Iris pigment epithelial cell (primary cell): ENCODE data around the gene CD6.

Experiments
- DNase-seq: peaks from one replicate; pipeline ENCODE4 v3.0.0-alpha.2; 2011; ENCODE audit warnings: low read depth

The CD6 gene, protein sequence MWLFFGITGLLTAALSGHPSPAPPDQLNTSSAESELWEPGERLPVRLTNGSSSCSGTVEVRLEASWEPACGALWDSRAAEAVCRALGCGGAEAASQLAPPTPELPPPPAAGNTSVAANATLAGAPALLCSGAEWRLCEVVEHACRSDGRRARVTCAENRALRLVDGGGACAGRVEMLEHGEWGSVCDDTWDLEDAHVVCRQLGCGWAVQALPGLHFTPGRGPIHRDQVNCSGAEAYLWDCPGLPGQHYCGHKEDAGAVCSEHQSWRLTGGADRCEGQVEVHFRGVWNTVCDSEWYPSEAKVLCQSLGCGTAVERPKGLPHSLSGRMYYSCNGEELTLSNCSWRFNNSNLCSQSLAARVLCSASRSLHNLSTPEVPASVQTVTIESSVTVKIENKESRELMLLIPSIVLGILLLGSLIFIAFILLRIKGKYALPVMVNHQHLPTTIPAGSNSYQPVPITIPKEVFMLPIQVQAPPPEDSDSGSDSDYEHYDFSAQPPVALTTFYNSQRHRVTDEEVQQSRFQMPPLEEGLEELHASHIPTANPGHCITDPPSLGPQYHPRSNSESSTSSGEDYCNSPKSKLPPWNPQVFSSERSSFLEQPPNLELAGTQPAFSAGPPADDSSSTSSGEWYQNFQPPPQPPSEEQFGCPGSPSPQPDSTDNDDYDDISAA

DNA sequence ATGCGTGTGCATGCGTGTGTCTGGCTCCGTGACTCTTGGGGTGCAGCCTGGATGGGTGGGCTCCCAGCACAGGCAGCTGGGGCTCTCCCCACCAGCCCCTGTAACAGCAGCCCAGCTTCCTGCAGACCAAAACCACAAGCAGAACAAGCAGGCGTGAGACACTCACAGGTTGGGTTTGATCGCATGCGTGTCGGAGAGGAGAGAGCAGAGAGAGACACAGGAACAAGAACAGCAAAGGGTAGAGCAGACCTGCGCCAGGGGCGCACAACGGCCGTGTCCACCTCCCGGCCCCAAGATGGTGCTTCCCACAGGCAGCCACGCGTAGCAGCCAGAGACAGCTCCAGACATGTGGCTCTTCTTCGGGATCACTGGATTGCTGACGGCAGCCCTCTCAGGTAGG is at the start of gene CD6:
CD6 (plus strand) TSS at position 161 of the 400 bp plus-strand sequence; CDS start at position 347, 186 bp downstream.
- no peak for DNase-seq

DNA sequence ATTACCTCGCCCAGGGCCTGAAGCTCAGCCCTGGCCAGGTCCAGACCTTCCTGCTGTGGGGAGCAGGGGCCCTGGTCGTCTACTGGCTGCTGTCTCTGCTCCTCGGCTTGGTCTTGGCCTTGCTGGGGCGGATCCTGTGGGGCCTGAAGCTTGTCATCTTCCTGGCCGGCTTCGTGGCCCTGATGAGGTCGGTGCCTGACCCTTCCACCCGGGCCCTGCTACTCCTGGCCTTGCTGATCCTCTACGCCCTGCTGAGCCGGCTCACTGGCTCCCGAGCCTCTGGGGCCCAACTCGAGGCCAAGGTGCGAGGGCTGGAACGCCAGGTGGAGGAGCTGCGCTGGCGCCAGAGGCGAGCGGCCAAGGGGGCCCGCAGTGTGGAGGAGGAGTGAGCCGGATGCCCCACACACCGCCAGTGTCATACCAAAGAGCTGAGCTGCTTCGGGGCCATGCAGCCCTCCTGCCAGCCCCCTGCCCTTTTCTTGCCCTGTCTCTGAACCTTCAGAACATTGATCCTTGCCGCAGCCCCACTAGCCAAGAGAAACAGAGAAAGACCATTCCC is 49.6 kb upstream of the CD6 start:
- DNase-seq = no peak

DNA sequence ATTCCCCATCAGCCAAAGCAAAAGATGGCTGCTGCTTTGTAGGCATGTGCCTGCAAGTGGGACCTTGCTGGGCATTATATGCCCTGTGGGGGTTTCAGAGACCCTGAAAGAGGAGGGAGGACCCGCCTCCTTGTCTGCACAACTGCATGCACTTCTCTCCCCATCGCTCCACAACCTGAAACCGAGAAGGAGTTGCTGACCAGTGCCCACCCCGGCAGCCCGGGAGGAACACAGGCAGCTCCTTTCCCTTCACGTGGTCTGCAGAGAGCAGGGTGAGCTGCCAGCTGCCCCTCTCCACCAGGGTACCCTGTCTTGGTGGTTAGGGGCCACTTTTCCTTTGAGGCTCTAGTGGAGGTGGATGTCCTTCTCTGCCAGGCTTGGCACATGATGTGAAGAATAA is 48.6 kb upstream of the CD6 start:
- no peak for DNase-seq

DNA sequence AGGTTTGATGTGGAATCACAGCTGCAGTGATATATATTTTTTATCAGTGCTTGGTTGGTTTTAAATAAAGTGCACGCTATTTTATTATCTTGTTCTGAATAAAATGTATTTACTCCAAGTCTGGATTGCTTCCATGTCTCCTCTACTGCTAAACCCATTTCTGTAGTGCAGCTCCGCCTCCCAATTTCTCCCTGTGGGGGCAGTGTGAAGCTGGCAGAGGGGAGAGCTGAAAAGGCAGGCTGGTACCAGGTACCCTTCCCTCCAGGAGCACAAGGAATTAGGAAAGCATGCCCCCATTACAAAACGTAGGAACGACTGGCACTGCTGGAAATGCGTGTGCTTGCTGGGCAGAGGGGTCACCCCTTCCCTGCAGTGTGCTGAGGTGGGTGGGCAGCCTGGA is 48.2 kb upstream of the CD6 start:
- DNase-seq = no peak

DNA sequence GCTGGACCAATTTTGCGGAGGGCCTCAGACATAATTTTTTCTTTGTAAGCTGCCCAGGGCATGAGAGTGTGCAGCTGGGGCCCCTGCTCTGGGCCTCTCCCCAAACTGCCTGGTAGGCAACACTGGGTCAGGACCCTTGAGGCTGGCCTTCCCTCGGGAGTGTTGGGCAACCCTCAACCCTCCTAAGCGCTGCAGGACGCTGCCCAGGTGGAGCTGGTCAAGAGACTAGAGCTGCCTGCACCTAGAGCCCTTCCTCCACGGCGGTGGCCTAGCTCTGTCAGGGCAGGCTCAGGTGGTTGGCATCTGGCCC is 47.7 kb upstream of the CD6 start:
- no peak for DNase-seq

DNA sequence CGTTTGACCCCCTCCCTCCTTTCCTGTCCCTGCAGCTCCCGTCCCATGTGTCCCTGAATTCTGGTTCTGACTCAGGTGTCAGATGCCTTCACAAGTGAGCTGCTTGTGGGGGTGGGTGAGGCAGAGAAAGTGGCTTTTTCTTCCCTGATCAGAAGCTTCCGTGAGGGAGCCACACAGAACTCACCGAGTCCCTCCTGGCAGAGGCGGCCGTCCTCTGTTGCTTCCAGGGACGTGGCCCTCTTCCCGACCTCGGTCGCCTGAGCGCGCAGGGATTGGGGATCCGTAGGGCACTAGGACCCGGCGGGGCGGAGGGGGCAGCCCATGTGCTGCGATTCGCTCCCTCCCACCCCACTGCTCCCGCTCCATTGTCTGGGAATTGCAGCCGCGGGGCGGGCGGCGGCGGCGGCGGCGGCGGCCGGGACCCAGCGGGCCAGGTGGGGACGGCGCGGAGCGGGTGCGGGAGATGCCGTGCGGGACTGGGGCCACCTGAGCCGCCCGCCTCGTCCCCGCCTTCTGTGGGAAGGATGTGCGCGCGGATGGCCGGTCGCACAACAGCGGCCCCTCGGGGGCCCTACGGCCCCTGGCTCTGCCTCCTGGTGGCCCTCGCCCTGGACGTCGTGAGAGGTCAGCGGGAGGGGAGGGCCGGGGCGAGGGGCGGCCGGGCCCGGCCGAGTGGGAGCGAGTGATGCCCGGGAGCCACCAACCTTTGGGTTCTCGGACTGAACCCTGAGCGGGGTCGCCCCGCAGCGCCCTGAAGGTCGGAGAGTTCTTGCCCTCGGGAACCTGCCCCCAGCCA is 47.2 kb upstream of the CD6 start, which contains the start of gene TMEM132A:
TMEM132A (plus strand) TSS at position 351 of the 796 bp plus-strand sequence; CDS start at position 525, 174 bp downstream.
- peak; percentile 61 for DNase-seq

DNA sequence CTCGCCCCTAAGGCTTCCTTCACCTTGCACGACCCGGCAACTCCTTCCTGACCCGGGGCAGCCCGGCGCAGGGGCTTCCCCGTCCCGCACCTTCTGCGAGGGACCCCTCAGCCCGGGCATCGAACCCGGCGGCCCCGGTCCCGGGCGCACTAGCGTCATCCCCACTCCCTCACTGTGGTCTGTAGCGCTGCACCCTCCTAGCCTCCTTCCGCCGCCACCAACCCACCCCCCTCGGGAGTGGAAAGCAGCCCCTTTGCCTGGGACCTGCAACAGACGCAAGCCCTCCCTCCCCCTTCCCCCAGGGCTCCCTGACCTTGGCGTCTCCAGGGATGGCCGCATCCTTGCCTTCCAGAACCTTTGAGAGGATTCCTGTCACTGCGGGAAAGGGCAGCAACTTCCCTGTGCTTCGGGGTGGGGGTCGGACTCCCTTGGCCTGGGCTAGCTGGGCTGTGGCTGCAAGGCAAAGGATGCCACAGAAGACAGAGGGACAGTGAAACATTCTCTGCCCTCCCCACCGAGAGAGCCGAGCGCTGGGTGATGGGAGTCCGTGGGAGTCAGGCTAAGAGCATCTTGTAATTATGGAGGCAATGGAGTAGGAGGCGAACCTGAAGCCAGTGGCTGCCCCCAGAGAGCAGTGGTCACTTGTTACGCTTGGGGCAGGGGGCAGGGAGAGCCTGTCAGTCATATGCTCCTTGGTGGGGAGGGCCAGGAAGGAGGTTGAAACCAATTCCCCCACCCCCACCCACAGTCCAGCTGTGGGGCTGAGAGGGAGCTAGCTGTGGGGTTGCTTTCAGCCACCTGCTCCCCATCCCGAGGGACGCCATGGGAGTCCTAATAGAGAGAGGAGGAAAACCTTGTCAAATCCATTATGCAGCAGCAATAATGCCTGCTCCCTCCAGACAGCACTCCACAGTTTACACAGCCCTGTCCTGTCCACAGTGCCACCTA is 46.3 kb upstream of the CD6 start:
- DNase-seq = no peak

DNA sequence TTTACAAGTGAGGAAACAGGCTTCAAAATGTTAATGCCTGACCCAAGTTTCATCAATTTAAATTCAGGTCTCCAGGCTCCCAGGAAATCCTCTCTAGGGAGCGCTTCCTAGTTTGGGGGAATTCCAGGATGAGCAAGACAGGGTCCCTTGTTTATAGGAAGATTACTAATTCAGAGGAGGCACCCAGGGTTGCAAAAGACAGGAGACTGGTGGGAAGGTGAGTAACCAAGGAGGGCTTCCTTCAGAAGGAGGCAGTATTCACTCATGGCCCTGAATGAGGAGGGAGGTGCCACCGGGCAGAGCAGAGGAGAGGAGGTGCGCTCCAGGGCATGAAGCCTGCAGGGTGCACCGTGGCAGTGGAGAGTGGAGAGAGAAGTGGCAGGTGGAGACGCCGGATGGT is 45.6 kb upstream of the CD6 start:
- peak; percentile 57 for DNase-seq

DNA sequence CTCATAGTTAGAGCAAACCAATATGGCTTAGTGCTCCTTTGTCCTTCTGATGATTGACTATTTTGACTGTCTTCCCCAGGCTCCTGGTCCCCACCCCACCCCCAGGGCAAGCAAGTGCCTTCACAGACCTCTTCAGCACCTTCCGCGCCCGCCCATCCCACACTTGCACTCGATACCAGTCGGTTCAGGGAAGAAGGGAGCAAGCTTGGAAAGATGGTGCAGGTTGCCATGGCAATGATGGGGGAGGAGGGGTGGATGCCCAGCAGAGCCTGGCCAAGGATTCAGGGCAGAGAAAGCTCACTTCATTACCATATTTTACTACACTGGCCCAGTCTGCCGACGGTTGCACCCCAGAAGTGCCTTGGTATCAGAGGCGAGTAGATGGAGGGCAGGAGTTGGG is 45.0 kb upstream of the CD6 start:
- DNase-seq = no peak

DNA sequence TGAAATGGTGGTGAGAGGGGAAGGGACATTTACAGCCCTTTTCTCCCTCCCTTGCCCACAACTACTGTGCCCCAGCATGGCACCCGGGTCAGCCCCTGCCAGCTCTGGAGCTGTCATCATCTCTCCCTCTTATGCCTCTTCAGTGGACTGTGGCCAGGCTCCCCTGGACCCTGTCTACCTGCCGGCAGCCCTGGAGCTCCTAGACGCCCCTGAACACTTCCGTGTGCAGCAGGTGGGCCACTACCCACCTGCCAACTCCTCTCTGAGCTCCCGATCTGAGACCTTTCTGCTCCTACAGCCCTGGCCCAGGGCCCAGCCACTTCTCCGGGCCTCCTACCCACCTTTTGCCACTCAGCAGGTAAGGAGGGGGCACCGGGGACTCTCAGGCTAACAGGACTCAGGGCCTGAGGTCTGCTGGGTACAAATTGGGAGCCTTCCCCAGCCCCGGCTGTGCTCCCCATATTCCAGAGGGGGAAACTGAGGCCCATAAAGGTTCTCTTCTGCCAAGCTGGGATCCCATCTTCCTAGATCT is 44.4 kb upstream of the CD6 start:
- no peak for DNase-seq

DNA sequence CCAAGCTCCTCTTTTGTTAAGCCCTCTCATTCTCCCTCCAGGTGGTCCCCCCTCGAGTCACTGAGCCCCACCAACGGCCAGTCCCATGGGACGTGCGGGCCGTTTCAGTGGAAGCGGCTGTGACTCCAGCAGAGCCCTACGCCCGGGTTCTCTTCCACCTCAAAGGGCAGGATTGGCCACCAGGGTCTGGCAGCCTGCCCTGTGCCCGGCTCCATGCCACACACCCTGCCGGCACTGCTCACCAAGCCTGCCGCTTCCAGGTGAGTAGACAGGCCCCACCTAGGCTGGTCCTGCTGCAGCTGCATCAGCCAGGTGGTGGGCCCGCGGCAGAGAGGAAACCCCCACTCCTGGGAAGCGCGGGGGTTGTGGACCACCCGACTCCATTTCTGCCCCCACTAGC is 43.9 kb upstream of the CD6 start:
- DNase-seq = no peak

DNA sequence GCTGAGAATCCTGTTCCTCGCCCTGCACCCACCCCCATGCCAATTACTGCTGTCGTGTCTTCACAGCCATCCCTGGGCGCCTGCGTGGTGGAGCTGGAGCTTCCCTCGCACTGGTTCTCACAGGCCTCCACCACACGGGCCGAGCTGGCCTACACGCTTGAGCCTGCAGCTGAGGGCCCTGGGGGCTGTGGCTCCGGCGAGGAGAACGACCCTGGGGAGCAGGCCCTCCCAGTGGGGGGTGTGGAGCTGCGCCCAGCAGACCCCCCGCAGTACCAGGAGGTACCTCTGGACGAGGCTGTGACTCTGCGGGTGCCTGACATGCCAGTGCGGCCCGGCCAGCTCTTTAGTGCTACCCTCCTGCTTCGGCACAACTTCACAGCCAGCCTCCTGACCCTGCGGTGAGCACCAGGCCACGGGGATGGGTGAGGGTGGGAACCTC is 42.9 kb upstream of the CD6 start:
- DNase-seq = no peak

DNA sequence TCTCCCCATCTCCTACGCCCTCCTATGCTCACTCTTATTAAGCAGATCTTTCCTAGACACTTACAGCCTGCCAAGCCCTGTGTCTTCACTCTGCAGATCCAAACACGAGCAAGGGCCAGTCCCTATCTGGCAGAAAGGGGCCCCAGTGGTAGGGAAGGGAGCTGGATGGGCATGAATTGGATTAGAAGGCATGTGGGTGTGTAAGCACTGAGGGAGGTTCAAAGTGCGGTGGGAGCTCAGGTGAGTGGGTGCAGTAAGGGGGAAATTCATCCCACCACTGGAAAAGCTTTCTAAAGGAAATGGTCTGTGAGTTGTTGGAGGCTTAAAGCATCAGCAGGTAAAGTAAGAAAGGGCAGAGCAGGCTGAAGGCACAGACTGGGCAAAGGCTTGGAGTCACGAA is 41.7 kb upstream of the CD6 start:
- no peak for DNase-seq

DNA sequence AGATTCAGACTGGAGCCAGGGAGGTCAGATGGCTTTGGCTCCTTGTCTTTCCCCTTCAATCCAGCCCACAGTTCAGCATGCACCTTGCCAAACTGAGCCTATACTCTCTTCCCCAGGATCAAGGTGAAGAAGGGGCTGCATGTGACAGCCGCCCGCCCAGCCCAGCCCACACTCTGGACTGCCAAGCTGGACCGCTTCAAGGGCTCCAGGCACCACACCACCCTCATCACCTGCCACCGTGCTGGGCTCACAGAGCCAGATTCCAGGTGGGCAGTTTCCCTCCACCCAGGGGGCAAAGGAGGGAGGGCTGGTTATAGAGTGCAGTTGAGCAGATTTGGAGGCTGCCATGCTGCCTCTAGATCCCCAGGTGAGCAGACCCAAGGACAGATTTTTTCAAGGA is 41.1 kb upstream of the CD6 start:
- no peak for DNase-seq

DNA sequence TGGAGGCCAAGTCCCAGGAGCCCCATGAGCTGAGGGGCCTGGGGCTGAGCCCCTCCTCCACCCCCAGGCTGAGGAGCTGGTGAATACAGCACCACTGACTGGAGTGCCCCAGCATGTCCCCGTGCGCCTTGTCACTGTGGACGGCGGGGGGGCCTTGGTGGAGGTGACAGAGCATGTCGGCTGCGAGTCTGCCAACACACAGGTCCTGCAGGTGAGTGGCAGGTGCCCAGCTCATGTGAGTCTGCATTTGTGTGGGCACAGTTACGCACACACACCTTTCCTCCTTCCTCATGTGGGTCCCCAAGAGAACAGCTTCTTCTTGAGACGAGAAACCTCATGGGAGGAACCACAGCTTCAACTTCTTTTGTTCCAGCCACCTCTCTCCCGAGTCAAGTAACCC is 39.6 kb upstream of the CD6 start:
- no peak for DNase-seq

DNA sequence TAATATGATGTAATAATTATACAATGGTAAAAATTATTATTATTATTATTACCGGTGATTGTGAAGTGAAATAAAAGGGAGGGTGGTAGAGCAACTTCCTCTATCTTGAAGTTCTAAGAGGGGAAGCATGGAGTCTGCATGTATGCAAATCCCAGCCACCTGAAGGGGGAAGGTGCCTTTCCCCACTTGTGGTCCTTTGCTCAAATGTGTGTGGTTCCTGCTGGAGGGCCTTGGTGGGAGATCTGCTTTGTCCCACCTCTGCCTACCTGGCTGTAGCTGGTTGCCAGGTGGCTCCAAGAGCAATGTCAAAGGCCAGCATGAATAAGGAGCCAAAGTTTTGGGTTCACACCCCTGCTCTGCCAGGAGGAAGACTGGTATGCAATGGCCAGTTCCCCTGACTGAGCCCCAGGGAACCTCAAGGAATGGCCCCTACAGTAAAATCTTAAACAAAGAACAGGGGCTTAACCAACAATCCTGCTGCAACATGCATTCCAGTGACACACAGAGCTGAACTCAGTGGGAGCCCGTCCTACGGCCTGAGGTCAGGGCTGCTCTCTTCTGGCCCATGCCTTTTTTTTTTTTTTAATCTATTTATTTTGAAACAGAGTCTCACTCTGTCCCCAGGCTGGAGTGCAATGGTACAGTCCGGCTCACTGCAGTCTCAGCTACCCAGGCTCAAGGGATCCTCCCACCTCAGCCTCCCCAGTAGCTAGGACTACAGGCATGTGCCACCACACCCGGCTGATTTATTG is 38.7 kb upstream of the CD6 start:
- DNase-seq = no peak

DNA sequence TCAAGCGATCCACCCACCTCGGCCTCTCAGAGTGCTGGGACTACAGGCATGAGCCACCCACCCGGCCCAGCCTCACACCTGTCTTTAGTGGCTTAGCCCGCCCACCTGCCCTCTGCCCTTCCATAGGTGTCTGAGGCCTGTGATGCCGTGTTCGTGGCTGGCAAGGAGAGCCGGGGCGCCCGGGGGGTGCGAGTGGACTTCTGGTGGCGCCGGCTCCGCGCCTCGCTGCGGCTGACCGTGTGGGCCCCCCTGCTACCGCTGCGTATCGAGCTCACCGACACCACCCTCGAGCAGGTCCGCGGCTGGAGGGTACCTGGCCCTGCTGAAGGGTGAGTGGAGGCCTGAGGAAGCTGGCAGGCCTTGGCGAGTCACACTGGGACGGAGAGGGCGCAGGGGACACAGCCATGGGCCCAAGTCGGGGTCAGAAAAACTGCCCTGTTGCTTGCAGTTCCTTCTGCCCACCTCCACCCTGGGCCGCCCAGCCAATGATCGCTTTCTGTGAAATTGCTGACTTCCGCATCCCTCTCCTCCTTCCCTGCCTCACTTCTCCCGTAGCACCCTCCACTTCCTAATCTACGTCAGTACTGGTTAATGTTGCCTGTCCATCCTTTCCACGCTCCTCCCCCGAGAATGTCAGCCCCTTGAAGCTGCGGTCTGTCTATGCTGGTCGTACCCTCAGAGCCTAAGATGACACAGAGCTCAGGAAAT is 37.9 kb upstream of the CD6 start:
- no peak for DNase-seq

DNA sequence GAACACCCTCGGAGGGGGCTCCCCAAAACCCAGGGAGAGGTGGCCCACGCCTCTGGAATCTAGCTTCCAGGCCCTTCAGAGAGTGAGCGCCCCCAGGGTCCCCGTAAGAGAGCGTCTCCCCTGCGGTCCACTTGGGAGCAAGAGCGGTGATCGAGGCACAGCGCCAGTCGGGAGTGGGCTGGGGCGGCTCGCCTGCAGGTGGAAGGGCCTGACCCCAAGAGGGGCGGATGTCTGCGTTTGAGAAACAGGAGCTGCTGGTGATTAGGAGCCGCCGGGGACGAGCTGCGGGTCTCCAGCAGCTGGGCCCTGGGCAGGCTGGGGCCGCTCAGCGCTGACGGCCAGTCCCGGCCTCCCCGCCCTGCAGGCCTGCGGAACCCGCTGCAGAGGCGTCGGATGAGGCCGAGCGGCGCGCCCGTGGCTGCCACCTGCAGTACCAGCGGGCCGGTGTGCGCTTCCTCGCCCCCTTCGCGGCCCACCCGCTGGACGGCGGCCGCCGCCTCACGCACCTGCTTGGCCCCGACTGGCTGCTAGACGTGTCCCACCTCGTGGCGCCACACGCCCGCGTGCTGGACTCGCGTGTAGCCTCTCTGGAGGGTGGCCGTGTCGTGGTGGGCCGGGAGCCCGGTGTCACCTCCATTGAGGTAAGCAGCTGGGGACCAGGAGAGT is 37.2 kb upstream of the CD6 start:
- DNase-seq = no peak
